Activated CD4-positive, alpha-beta T cell treated with anti-CD3 and anti-CD28 coated beads, Interleukin-2, Interleukin-4, amounts not matched to agents 100 ng/mL and 50 ng/mL, durations not matched to agents 16 hours and 8 hours (primary cell): ENCODE measurements around the gene EVI5L.

Source experiments
- DNase-seq: peaks from one replicate; pipeline ENCODE4 v3.0.0-alpha.2; 2020; ENCODE audit warnings: low spot score

The EVI5L gene

GRCh38 chr19:7860714-7861618 is 30.9 kb downstream of the EVI5L start:
- no peak for DNase-seq

DNA sequence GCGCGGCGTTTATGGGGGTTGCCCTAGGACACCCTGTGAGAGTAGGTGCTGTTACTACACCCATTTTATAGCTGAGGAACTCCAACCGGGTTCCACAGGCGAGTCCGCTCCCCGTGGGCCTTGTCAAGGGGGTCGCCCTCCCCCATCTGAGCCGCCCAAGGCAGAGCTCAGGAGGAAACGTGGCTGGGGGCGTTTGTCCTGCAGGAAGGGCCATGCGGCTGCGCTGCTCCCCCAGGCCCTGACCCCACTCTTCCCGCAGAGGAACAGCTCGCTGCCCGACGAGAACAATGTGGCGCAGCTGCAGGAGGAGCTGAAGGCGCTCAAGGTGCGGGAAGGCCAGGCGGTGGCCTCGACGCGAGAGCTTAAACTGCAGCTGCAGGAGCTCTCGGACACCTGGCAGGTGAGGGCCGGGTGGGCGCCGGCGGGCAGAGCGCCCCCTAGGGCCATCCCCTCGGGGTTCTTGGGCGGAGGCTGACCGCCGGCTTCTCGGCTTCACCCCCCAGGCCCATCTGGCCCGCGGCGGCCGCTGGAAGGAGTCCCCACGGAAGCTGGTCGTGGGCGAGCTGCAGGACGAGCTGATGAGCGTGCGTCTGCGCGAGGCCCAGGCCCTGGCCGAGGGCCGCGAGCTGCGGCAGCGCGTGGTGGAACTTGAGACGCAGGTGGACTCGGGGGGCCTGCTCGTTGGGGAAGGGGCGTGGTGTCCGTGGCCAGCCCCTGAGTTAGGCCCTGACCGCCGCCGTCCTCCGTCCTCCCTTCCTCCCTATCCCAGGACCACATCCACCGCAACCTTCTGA is 31.8 kb downstream of the EVI5L start:
- no peak for DNase-seq

DNA sequence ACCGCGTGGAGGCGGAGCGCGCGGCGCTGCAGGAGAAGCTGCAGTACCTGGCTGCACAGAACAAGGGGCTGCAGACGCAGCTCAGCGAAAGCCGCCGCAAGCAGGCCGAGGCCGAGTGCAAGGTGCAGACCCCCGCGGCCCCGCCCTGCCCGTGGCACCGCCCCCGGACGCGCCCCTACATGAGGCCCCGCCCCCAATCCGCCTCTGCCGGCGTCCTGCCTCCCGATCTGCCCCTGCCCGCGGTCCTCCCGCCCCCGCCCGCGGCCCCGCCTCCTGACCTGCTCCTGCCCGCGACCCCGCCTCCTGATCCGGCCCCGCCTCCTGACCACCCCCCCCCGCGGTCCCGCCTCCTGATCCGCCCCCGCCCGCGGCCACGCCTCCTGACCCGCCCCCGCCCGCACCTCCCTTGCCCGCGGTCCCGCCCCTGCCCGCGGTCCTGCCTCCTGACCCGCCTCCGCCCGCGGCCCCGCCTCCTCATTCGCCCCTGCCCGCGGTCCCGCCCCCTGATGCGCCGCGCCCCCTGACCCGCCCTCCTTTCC is 32.5 kb downstream of the EVI5L start:
- peak; percentile 68 for DNase-seq

DNA sequence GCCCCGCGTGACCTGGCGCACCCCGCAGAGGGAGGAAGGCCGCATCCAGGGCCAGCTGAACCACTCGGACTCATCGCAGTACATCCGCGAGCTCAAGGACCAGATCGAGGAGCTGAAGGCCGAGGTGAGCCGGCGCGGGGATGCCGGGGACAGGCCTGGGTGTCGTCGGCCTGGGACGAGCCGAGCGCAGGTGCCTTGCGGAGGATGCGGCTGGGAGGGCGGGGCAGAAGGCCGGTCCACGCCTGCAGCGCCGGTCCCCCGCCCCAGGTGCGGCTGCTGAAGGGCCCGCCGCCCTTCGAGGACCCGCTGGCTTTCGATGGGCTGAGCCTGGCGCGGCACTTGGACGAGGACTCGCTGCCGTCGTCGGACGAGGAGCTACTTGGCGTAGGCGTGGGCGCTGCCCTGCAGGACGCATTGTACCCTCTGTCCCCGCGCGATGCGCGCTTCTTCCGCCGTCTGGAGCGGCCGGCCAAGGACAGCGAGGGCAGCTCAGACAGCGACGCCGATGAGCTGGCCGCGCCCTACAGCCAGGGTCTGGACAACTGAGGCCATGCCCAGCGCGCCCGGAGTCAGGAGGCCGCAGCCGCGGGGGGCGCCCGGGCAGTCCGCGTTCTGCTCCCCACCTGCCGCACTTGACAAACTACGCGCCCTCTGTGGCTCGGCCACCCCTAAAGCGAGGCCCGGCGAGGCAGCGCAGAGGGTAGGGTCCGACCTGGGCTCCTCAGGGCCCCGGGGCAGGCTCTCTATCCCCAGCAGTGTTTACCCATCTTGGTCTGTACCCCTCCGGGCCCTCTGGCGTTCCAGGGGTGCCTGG is 33.3 kb downstream of the EVI5L start:
- no peak for DNase-seq

GRCh38 chr19:7863971-7864689 is 34.1 kb downstream of the EVI5L start:
- no peak for DNase-seq

GRCh38 chr19:7864690-7865074 is 34.7 kb downstream of the EVI5L start:
- no peak for DNase-seq

- DNase-seq = no peak
Observed at GRCh38 chr19:7865262-7865911, 35.4 kb downstream of the EVI5L start.

- DNase-seq = no peak
Observed at GRCh38 chr19:7866399-7867091, 36.5 kb downstream of the EVI5L start.

GRCh38 chr19:7867092-7867844 is 37.2 kb downstream of the EVI5L start:
- no peak for DNase-seq

DNA sequence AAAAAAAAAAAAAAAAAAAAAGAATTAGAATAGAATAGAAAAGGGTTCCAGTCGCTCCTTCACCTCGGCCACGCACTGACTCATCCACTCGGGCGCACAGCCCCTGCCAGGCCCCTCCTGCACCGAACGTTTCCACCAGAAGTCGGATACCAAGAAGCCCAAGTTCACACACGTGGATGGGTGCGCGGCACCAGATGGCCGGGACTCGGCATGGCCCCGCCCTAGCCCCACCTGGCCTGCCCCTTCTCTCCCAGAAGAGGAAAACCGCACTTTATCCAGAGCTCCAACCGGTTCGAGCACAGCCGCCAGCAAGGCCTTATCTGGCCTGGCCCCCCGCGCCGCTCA is 38.3 kb downstream of the EVI5L start:
- DNase-seq = no peak

- DNase-seq = peak; percentile 77
Observed at GRCh38 chr19:7868671-7869452, 38.8 kb downstream of the EVI5L start.

DNA sequence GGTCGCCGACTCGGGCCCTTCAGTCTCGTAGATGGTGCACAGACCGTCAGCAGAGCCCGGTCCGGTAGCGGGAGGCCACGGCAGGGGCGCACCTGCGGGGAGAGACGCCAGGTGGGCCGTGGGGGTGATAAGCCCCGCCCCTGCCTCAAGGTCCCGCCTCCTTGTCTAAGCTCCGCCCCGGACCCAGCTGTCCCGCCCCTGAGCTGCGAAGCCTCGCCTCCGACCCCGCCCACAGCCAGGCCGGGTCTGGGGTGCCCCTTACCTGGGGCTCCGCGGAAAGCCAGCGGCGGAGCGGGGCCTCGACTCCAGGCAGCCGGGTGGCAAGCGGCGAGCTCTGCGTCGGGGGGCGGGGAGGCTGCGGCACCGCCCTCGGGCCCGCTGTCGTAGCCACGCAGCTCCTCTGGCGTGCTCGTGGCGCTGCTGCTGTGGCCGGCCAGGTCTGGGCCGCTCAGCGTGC is 39.5 kb downstream of the EVI5L start:
- peak; percentile 77 for DNase-seq

DNA sequence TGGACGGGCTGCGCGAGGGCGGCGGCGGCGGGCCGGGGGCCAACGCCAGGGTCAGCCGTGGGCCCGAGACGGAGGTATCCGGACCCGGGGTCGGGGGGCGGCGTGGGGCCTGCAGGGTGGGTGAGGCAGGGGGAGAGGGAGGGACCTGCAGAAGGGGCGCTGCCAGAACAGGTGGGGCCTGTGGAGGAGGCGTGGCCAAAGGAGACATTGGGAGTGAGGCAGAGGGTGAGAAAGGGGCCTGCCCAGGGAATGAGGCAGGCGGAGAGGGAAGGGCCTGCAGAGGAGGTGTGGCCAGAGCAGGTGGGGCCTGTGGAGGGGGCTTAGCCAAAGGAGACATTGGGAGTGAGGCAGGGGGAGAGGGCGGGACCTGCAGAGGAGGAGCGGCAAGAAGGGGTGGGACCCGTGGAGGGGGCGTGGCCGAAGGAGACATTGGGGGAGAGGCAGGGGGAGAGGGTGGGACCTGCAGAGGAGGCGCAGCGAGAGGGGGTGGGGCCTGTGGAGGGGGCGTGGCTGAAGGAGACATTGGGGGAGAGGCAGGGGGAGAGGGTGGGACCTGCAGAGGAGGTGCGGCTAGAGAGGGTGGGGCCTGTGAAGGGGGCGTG is 40.0 kb downstream of the EVI5L start:
- peak; percentile 51 for DNase-seq

- DNase-seq = peak; percentile 62
Observed at GRCh38 chr19:7870571-7871436, 40.8 kb downstream of the EVI5L start.

DNA sequence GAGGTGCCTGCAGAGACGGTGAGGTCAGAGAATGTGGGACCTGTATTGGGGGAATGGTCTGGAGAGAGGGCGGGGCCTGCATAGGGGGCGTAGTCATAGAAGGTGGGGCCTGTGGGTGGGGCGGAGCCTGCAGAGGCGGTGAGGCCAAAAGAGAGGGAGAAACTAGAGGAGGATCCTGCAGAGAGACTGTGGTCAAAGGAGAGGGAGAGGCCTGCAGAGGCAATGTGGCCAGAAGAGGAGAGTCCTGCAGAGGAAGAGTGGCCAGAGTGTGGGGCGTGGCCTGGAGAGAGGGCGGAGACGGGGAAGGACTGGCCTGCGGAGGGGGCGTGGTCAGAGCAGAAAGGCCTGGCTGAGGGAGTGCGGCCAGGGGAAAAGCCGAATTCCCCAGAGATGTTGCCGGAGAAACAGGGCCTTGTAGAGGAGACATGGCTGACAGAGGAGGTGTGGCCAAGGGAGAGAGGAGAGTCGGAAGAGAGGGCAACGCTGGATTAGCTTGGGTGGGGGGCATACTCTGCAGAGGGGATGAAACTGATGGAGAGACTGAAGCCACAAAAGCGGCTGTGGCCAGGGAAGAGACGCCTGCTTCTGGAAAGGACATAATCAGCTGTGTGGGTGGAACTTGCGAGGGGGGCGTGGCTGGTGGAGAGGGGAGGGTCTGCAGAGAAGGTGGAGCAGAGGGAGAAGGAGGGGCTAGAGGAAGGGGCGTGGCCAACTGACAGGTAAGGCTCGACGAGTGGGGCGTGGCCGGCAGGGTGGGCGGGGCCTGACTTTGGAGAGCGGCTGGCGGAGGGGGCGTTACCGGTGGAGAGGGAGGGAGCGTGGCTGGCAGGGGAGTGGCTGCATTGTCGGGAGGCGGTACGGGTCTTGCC is 41.7 kb downstream of the EVI5L start:
- peak; percentile 79 for DNase-seq
